Panc1 (cell line): ENCODE data around the gene USP37. TPM values are rescaled to one million over a fixed set of nuclear protein-coding genes. Genes with fewer than 3 reads are reported as not detected.

Source experiments
- ATAC-seq: fragments of 200-7000 bp; cut with Tn5 transposase; 2 replicates; pipeline ENCODE4 v1.9.1; 2020; ENCODE audit warnings: mild to moderate bottlenecking, moderate library complexity
- BruUV-seq: library from RNA; stranded (reverse); fragments of 400-500 nt; replicated peaks from 2 replicates; lab custom pipeline; 2021; lab: Mats Ljungman, UMichigan
- CTCF ChIA-PET: fragments of 300-600 bp; sonication (Branson Sonifier 250); formaldehyde crosslinking; loops from one replicate; lab custom pipeline; 2022; ENCODE audit warnings: antibody characterized with exemption; lab: Charles Lee
- POLR2A ChIA-PET: fragments of 300-600 bp; sonication (Branson Sonifier 250); formaldehyde crosslinking; loops from one replicate; lab custom pipeline; 2022; ENCODE audit warnings: antibody characterized with exemption; lab: Charles Lee
- DNase-seq: peaks from one replicate; pipeline ENCODE4 v3.0.0-alpha.2; 2010; ENCODE audit warnings: low read depth, low spot score
- H3K27ac ChIP-seq: 2 replicates; pipeline ENCODE4 v1.5.1; 2011; ENCODE audit warnings: mild to moderate bottlenecking, low read length, inconsistent platforms
- H3K27me3 ChIP-seq: fragments of 200-500 bp; sonication (Bioruptor generic); 2 replicates; pipeline ENCODE4 v1.6.0; 2014; ENCODE audit warnings: low read length, inconsistent platforms; ENCODE audit not compliant: control insufficient read depth, insufficient read depth
- H3K36me3 ChIP-seq: fragments of 200-500 bp; sonication (Bioruptor generic); 2 replicates; pipeline ENCODE4 v1.5.1; 2014; ENCODE audit warnings: inconsistent platforms, mild to moderate bottlenecking, low read length, moderate library complexity; ENCODE audit not compliant: control insufficient read depth, insufficient read depth
- H3K4me1 ChIP-seq: 2 replicates; pipeline ENCODE4 v1.5.1; 2011; ENCODE audit warnings: inconsistent platforms, mild to moderate bottlenecking, low read length, moderate library complexity; ENCODE audit not compliant: control insufficient read depth, insufficient read depth
- H3K4me3 ChIP-seq, 2 experiments: 2 replicates each; pipeline ENCODE4 v1.5.1; 2011 to 2012; ENCODE audit warnings: low read depth in 2 of 2, low read length in 2 of 2, mild to moderate bottlenecking in 2 of 2, inconsistent platforms in 1 of 2, moderate library complexity in 1 of 2
- H3K9me3 ChIP-seq: fragments of 200-500 bp; sonication (Bioruptor generic); 2 replicates; pipeline ENCODE4 v1.5.1; 2014; ENCODE audit warnings: low read depth, mild to moderate bottlenecking, inconsistent platforms, low read length, moderate library complexity; ENCODE audit not compliant: control insufficient read depth, insufficient read depth
- CTCF ChIP-seq: fragments of 450-650 bp; IDR thresholded peaks from 2 replicates; pipeline ENCODE4 v1.5.1; 2017; ENCODE audit warnings: mild to moderate bottlenecking
- POLR2AphosphoS5 ChIP-seq: IDR thresholded peaks from 2 replicates; pipeline ENCODE4 v1.6.1; 2012; ENCODE audit warnings: mild to moderate bottlenecking, low read depth, low read length, moderate library complexity
- REST ChIP-seq, 2 experiments: IDR thresholded peaks; 2 replicates each; pipeline ENCODE4 v1.6.1; 2011 to 2012; ENCODE audit warnings: low read depth in 2 of 2, control low read depth in 1 of 2, low read length in 1 of 2, mild to moderate bottlenecking in 1 of 2, moderate library complexity in 1 of 2; ENCODE audit not compliant: insufficient read depth in 1 of 2
- SIN3A ChIP-seq: IDR thresholded peaks from 2 replicates; pipeline ENCODE4 v1.6.1; 2012; ENCODE audit warnings: low read depth, mild to moderate bottlenecking, low read length, moderate library complexity, borderline replicate concordance; ENCODE audit not compliant: insufficient read depth
- TCF7L2 ChIP-seq: IDR thresholded peaks from 2 replicates; pipeline ENCODE4 v1.6.1; 2011; ENCODE audit warnings: mild to moderate bottlenecking, low read depth, low read length, inconsistent platforms
- in situ Hi-C: cut with HindIII; loops from 2 replicates; pipeline ENCODE4 v1.10.0; 2016; ENCODE audit warnings: low sequenced_read_pairs, low pct_unique_long_range_greater_than_20kb
- intact Hi-C: fragments of 100-400 bp; cut with micrococcal nuclease; formaldehyde crosslinking; loops from one replicate; pipeline ENCODE4 v1.10.0; 2022; ENCODE audit not compliant: unreplicated experiment
- total RNA-seq: library from RNA; stranded (reverse); gene quantifications from one replicate; pipeline ENCODE4 v1.2.1, GENCODE V29; 2021; ENCODE audit not compliant: unreplicated experiment

The USP37 gene
- total RNA-seq, 1 experiment from 2014 or later, result 19.2 TPM

- in situ Hi-C loops, result no loop called here
- DNase-seq (no peak), ATAC-seq (no peak)
- Histone ChIP-seq H3K36me3 (no peaks in the 10 kb centered on the region), H3K4me1 (no peaks in the 10 kb centered on the region), H3K9me3 (no peaks in the 10 kb centered on the region), H3K27me3 (no peaks in the 10 kb centered on the region), H3K27ac (no peak overlapping the region), H3K4me3 (no peak overlapping the region)
- TF ChIP-seq TCF7L2 (no peak), SIN3A (no peak), POLR2AphosphoS5 (no peak), CTCF (no peak), REST (IDR thresholded peaks at IDR 0.05; ENCODE audit: insufficient read depth in 1 of 2, low read depth in 2 of 2, low read length in 1 of 2) (no peak)
- ChIA-PET CTCF (no interaction called here), POLR2A (interaction anchor here (0.7 kb wide), 1 partner anchor 17 kb away, joined by 3 read pairs; no protein-coding TSS in a partner anchor)
- BruUV-seq, result no TSS peak
- intact Hi-C loops, result no loop called here
These were observed 139.1 kb downstream of the USP37 start for GRCh38 chr2:218428846-218429558.

GRCh38 chr2:218427741-218428140 is 140.4 kb downstream of the USP37 start:
- H3K4me3 ChIP-seq, result no peak overlapping the region
- intact Hi-C loops (no loop called here), in situ Hi-C loops (no loop called here)
- CTCF ChIA-PET, result no interaction called here
- no peaks in the 10 kb centered on the region for H3K27me3 ChIP-seq
- H3K4me1 ChIP-seq, result no peaks in the 10 kb centered on the region
- TF ChIP-seq POLR2AphosphoS5, result no peak
- BruUV-seq, result no TSS peak
- POLR2A ChIA-PET, result no interaction called here
- DNase-seq (no peak), ATAC-seq (no peak)
- H3K9me3 ChIP-seq, result no peaks in the 10 kb centered on the region
- no peak overlapping the region for H3K27ac ChIP-seq
- no peaks in the 10 kb centered on the region for H3K36me3 ChIP-seq

GRCh38 chr2:218425531-218425930 is 142.6 kb downstream of the USP37 start:
- Histone ChIP-seq H3K4me3 (no peak overlapping the region), H3K27ac (no peak overlapping the region), H3K27me3 (no peaks in the 10 kb centered on the region), H3K4me1 (no peaks in the 10 kb centered on the region), H3K9me3 (no peaks in the 10 kb centered on the region), H3K36me3 (no peaks in the 10 kb centered on the region)
- ATAC-seq (no peak), DNase-seq (no peak)
- TF ChIP-seq POLR2AphosphoS5 (no peak), TCF7L2 (no peak), SIN3A (no peak), REST (IDR thresholded peaks at IDR 0.05; ENCODE audit: insufficient read depth in 1 of 2, low read depth in 2 of 2, low read length in 1 of 2) (no peak), CTCF (no peak)
- intact Hi-C loops, result no loop called here
- CTCF ChIA-PET, result interaction anchor here (0.5 kb wide), 1 partner anchor 68 kb away, joined by 3 read pairs; no protein-coding TSS in a partner anchor
- in situ Hi-C loops, result no loop called here
- no TSS peak for BruUV-seq
- POLR2A ChIA-PET, result no interaction called here
